GM12878 (cell line): ENCODE data around the gene CHAMP1. TPM values are rescaled to one million over a fixed set of nuclear protein-coding genes. Genes with fewer than 3 reads are reported as not detected.

Experiments used
- ATAC-seq: fragments of 200-7000 bp; cut with Tn5 transposase; 3 replicates; pipeline ENCODE4 v1.9.1; 2020; ENCODE audit warnings: mild to moderate bottlenecking, moderate library complexity
- BruUV-seq: library from RNA; stranded (reverse); fragments of 400-500 nt; replicated peaks from 2 replicates; lab custom pipeline; 2021; lab: Mats Ljungman, UMichigan
- CTCF ChIA-PET: fragments of 300-600 bp; sonication (Branson Sonifier 250); formaldehyde crosslinking; extraction: SDS; loops from one replicate; lab custom pipeline; 2021; ENCODE audit warnings: inconsistent platforms; lab: Yijun Ruan, JAX
- POLR2A ChIA-PET: fragments of 350-600 bp; formaldehyde crosslinking; extraction: SDS; loops from one replicate; lab custom pipeline; 2021; ENCODE audit warnings: inconsistent platforms; lab: Charles Lee
- RAD21 ChIA-PET: fragments of 300-600 bp; sonication (Branson Sonifier 250); formaldehyde crosslinking; loops from one replicate; lab custom pipeline; 2023; ENCODE audit warnings: antibody characterized with exemption; ENCODE audit not compliant: unreplicated experiment; lab: Charles Lee
- SMC1A ChIA-PET: fragments of 300-600 bp; sonication (Branson Sonifier 250); formaldehyde crosslinking; loops from one replicate; lab custom pipeline; 2023; ENCODE audit not compliant: unreplicated experiment, uncharacterized antibody; lab: Charles Lee
- DNase-seq: peaks from one replicate; pipeline ENCODE4 v3.0.0-alpha.2; 2011; ENCODE audit warnings: low read depth, low spot score
- FAIRE-seq: peaks from 3 replicates; lab custom pipeline; 2011; peaks lifted over from hg19 to GRCh38; lab: Jason Lieb, UNC
- H2AFZ ChIP-seq: 2 replicates; pipeline ENCODE4 v1.6.0; 2011; ENCODE audit warnings: low read depth, low read length, control low read depth; ENCODE audit not compliant: control insufficient read depth
- H3K27ac ChIP-seq: 2 replicates; pipeline ENCODE4 v1.5.1; 2011; ENCODE audit warnings: control low read depth; ENCODE audit not compliant: control insufficient read depth, insufficient read depth
- H3K27me3 ChIP-seq, 2 experiments: replicated peaks in 1 of 2; 2 replicates each; pipeline versions ENCODE4 v1.6.0 to v1.6.1; 2011; ENCODE audit warnings: low read length in 1 of 2; ENCODE audit not compliant: control insufficient read depth in 2 of 2, insufficient read depth in 2 of 2
- H3K36me3 ChIP-seq, 2 experiments: 2 replicates each; pipeline ENCODE4 v1.5.1; 2011; ENCODE audit warnings: low read length in 1 of 2; ENCODE audit not compliant: control insufficient read depth in 2 of 2, insufficient read depth in 2 of 2
- H3K4me1 ChIP-seq: 2 replicates; pipeline ENCODE4 v1.6.1; 2011; ENCODE audit warnings: mild to moderate bottlenecking, low read length, moderate library complexity, mixed read lengths; ENCODE audit not compliant: control insufficient read depth, insufficient read depth
- H3K4me2 ChIP-seq: 2 replicates; pipeline ENCODE4 v1.6.0; 2011; ENCODE audit warnings: control low read depth; ENCODE audit not compliant: control insufficient read depth, insufficient read depth
- H3K4me3 ChIP-seq: fragments of 200-600 bp; sonication (generic); 2 replicates; pipeline ENCODE4 v1.5.1; 2016
- H3K79me2 ChIP-seq: 2 replicates; pipeline ENCODE4 v1.6.0; 2011; ENCODE audit warnings: low read length; ENCODE audit not compliant: control insufficient read depth, insufficient read depth
- H3K9ac ChIP-seq: 2 replicates; pipeline ENCODE4 v1.8.0; 2011; ENCODE audit warnings: low read length, control low read depth, mixed read lengths; ENCODE audit not compliant: control insufficient read depth, insufficient read depth
- H3K9me3 ChIP-seq: replicated peaks from 3 replicates; pipeline ENCODE4 v1.5.1; 2011; ENCODE audit warnings: mild to moderate bottlenecking, low read length; ENCODE audit not compliant: control insufficient read depth, insufficient read depth
- H4K20me1 ChIP-seq: 2 replicates; pipeline ENCODE4 v1.6.0; 2011; ENCODE audit not compliant: control insufficient read depth, insufficient read depth
- BCL3 ChIP-seq: IDR thresholded peaks from 2 replicates; pipeline ENCODE4 v1.6.1; 2011; ENCODE audit warnings: borderline replicate concordance, low read depth, mild to moderate bottlenecking, moderate library complexity, low read length; ENCODE audit not compliant: insufficient read depth, poor library complexity, severe bottlenecking
- BCLAF1 ChIP-seq: fragments of 450-650 bp; IDR thresholded peaks from 2 replicates; pipeline ENCODE4 v1.6.1; 2017; ENCODE audit warnings: antibody characterized with exemption, mild to moderate bottlenecking, moderate library complexity
- DPF2 ChIP-seq: fragments of 450-650 bp; IDR thresholded peaks from 2 replicates; pipeline ENCODE4 v1.6.1; 2017; ENCODE audit warnings: mild to moderate bottlenecking
- ELK1 ChIP-seq: IDR thresholded peaks from 2 replicates; pipeline ENCODE4 v1.6.1; 2012; ENCODE audit warnings: low read depth, low read length, improper control_type of control experiment
- GABPA ChIP-seq: IDR thresholded peaks from 2 replicates; pipeline ENCODE4 v1.6.1; 2014; ENCODE audit warnings: antibody characterized with exemption, low read depth, mild to moderate bottlenecking, inconsistent platforms
- MEF2A ChIP-seq: IDR thresholded peaks from 2 replicates; pipeline ENCODE4 v1.6.1; 2011; ENCODE audit warnings: low read depth, mild to moderate bottlenecking, low read length, moderate library complexity; ENCODE audit not compliant: insufficient read depth
- NFIC ChIP-seq: IDR thresholded peaks from 2 replicates; pipeline ENCODE4 v1.6.1; 2012; ENCODE audit warnings: low read depth, mild to moderate bottlenecking, inconsistent platforms, low read length, moderate library complexity
- PKNOX1 ChIP-seq: fragments of 450-650 bp; IDR thresholded peaks from 2 replicates; pipeline ENCODE4 v1.6.1; 2016; ENCODE audit warnings: mild to moderate bottlenecking
- PML ChIP-seq: IDR thresholded peaks from 2 replicates; pipeline ENCODE4 v1.6.1; 2012; ENCODE audit warnings: low read length, inconsistent platforms
- SUZ12 ChIP-seq: fragments of 200-600 bp; sonication (generic); IDR thresholded peaks from one replicate; pipeline ENCODE4 v1.6.1; 2018; ENCODE audit warnings: antibody characterized with exemption, mild to moderate bottlenecking; ENCODE audit not compliant: unreplicated experiment
- ZBED1 ChIP-seq: IDR thresholded peaks from 2 replicates; pipeline ENCODE4 v1.6.1; 2016; ENCODE audit warnings: borderline replicate concordance
- ZNF24 ChIP-seq: fragments of 450-650 bp; IDR thresholded peaks from 2 replicates; pipeline ENCODE4 v1.6.1; 2017; ENCODE audit warnings: antibody characterized with exemption, mild to moderate bottlenecking
- ZNF622 ChIP-seq: fragments of 450-650 bp; IDR thresholded peaks from 2 replicates; pipeline ENCODE4 v1.6.1; 2017; ENCODE audit warnings: mild to moderate bottlenecking, inconsistent platforms
- ZZZ3 ChIP-seq: IDR thresholded peaks from 2 replicates; pipeline ENCODE4 v1.6.1; 2011; ENCODE audit warnings: low read depth; ENCODE audit not compliant: control insufficient read depth, insufficient read length
- whole genome bisulfite sequencing: methylation state at CpG from one replicate; pipeline ENCODE4 v1.1.6; 2016; ENCODE audit warnings: low lambda C conversion rate; ENCODE audit not compliant: insufficient replicate concordance, insufficient coverage; ENCODE audit errors: missing lambda C conversion rate; 5-methylcytosine and 5-hydroxymethylcytosine counted together
- in situ Hi-C: fragments of 300-500 bp; cut with MboI; formaldehyde crosslinking; loops from 9 replicates; pipeline ENCODE4 v1.14.3; 2018; ENCODE audit warnings: mixed read lengths
- intact Hi-C: fragments of 100-400 bp; cut with micrococcal nuclease; formaldehyde crosslinking; loops from one replicate; pipeline ENCODE4 v1.14.2; 2022; ENCODE audit not compliant: unreplicated experiment
- polyA plus RNA-seq, 11 experiments: library from polyadenylated mRNA; depleted of rRNA in 4 of 11; unstranded in 6 of 11; stranded (reverse) in 5 of 11; fragments of >200 nt; fragmentation: Nextera tagmentation in 4 of 11; fragmentation: Illumina TruSeq in 1 of 11; extraction: Ambion mirVana in 4 of 11; extraction: Trizol in 1 of 11; gene quantifications; 1 replicate in 1 of 11; 2 replicates in 10 of 11; pipeline versions ENCODE4 v1.2.1 to v1.2.3, GENCODE V29; 2011 to 2016; ENCODE audit warnings: inconsistent platforms in 2 of 11, missing spikeins in 2 of 11, low read depth in 1 of 11
- total RNA-seq, 4 experiments: library from RNA; depleted of rRNA in 3 of 4; stranded (reverse); fragments of >200 nt in 3 of 4; fragmentation: Illumina TruSeq in 1 of 4; extraction: Trizol in 1 of 4; gene quantifications; 2 replicates each; pipeline versions ENCODE4 v1.2.1 to v1.2.3, GENCODE V29; 2013 to 2021

The CHAMP1 gene
- total and polyA plus RNA-seq, 10 of the 15 experiments (the other 5 are each of a cell fraction or from before 2014, with no cell fraction given): 1.1 to 54.8 (median 23.9) TPM

- H4K20me1 ChIP-seq: no peaks in the 10 kb centered on the region; the same call in 1 of the 2 replicates
- CTCF ChIA-PET: no interaction called here
- FAIRE-seq (no peak), ATAC-seq (no peak)
- intact Hi-C loops: no loop called here
- H3K79me2 ChIP-seq: peaks cover 33% of the 10 kb centered on the region
- no peaks in the 10 kb centered on the region for H3K4me1 ChIP-seq
- WGBS: 98% methylated on average over 2 of the region's 2 CpGs
- RAD21 ChIA-PET: no interaction called here
- no peak for TF ChIP-seq ELK1
- TF ChIP-seq SUZ12: no peak
- TF ChIP-seq ZZZ3: no peak
- no peak for TF ChIP-seq ZBED1
- TF ChIP-seq NFIC: no peak
- TF ChIP-seq PKNOX1: no peak
- no peak for TF ChIP-seq BCL3
- no peak for TF ChIP-seq ZNF24
- TF ChIP-seq PML: no peak
- TF ChIP-seq GABPA: no peak
- TF ChIP-seq BCLAF1: no peak
- TF ChIP-seq MEF2A: no peak
- TF ChIP-seq DPF2: no peak
- TF ChIP-seq ZNF622: no peak
- TF ChIP-seq, all 136 proteins: peak for 0
- Histone ChIP-seq H3K9ac (no peak overlapping the region), H3K9me3 (no peaks in the 10 kb centered on the region), H3K4me3 (no peak overlapping the region), H3K36me3 (peaks cover 15 to 36% of the 10 kb centered on the region in 2 experiments), H2AFZ (no peak overlapping the region), H3K4me2 (no peak overlapping the region), H3K27me3 (no peaks in the 10 kb centered on the region), H3K27ac (no peak overlapping the region)
- no peak for DNase-seq
- no TSS peak for BruUV-seq
- POLR2A ChIA-PET: no interaction called here
- in situ Hi-C loops: no loop called here
- SMC1A ChIA-PET: interaction anchor here (0.8 kb wide), 1 partner anchor 17 kb away, joined by 3 read pairs; no protein-coding TSS in a partner anchor
Observed at GRCh38 chr13:114323349-114323748, 9.0 kb downstream of the CHAMP1 start.
